ENCODE data around the gene CDH24. TPM values are rescaled to one million over a fixed set of nuclear protein-coding genes. Genes with fewer than 3 reads are reported as not detected.

CDH24 gene
- total and polyA plus RNA-seq, 2 of the 13 experiments (the other 11 are each of a cell fraction or from before 2014, with no cell fraction given): 0.69 to 0.99 TPM

DNA sequence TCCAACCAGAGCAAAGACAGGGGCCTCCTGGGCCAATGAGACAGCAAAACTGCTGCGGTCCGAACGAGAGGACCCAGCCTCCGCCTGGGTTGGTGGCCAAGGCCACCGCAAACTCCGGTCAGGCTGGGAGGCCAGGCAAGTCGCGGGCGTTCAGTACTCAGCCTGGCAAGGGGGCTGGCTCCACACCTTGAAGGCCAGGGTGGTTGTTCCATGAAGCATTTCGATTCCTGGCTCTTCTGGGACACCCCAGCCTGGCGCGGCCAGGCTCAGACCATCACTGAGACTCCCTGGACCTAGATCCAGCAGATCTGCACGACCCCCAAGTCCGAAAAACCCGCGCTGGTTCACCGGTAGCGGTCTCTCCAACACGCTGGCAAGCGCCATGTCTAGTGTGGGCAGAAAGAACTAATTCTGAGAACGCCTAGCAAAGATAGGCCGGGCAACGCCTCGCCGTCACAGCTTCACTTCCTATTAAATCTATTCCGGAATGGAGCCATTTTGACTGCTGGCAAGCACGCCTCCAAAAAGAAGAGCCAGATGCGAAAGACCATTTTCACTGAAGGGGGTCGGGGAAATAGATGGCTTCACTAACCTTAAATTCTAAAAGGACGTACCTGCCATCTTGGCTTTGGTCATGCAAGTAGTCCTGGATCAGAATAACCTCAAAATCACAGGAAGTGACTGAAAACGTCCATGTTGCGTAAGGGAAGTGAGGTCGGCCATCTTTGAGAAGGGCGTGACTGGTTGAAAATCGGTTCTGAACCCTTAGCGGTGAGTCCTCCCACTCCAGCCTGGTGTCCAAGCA lies 22.6 kb downstream of the CDH24 start, which contains the start of gene PSMB5 (continued):
- TF ChIP-seq MLXIP (CRISPR knock-in tag; IDR thresholded peaks at IDR 0.05; ENCODE audit: borderline replicate concordance): 0 out of 2 replicates have a peak, but pooled peaks have one; percentile 37
- TF ChIP-seq TSC22D2 (CRISPR knock-in tag; IDR thresholded peaks at IDR 0.05; ENCODE audit: borderline replicate concordance): peak; percentile 98
- TF ChIP-seq ZC3H4 (CRISPR knock-in tag; IDR thresholded peaks at IDR 0.05; ENCODE audit: borderline replicate concordance): no peak
- peak; percentile 31; the same call in 1 of the 2 replicates for TF ChIP-seq ATF7 (IDR thresholded peaks at IDR 0.05)
- TF ChIP-seq ATF7 (CRISPR knock-in tag; IDR thresholded peaks at IDR 0.05): peak; percentile 23; the same call in 1 of the 2 replicates
- TF ChIP-seq RARG (CRISPR knock-in tag; IDR thresholded peaks at IDR 0.05; ENCODE audit: low read depth): 0 out of 2 replicates have a peak, but pooled peaks have one; percentile 53
- TF ChIP-seq STAT6 (CRISPR knock-in tag; IDR thresholded peaks at IDR 0.05; ENCODE audit: borderline replicate concordance): peak; percentile 71
- TF ChIP-seq ZNF557 (CRISPR knock-in tag; IDR thresholded peaks at IDR 0.05): peak; percentile 30
- 0 out of 2 replicates have a peak, but pooled peaks have one; percentile 76 for TF ChIP-seq CERS6 (CRISPR knock-in tag; IDR thresholded peaks at IDR 0.05)
- peak; percentile 3; the same call in 1 of the 2 replicates for TF ChIP-seq MAFF (IDR thresholded peaks at IDR 0.05; ENCODE audit: low read depth, low read length)
- TF ChIP-seq, protein P1, sequence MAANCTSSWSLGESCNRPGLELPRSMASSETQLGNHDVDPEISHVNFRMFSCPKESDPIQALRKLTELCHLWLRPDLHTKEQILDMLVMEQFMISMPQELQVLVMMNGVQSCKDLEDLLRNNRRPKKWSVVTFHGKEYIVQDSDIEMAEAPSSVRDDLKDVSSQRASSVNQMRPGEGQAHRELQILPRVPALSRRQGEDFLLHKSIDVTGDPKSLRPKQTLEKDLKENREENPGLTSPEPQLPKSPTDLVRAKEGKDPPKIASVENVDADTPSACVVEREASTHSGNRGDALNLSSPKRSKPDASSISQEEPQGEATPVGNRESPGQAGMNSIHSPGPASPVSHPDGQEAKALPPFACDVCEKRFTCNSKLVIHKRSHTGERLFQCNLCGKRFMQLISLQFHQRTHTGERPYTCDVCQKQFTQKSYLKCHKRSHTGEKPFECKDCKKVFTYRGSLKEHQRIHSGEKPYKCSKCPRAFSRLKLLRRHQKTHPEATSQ (CRISPR knock-in tag; IDR thresholded peaks at IDR 0.05; ENCODE audit: borderline replicate concordance): peak; percentile 33; the same call in 1 of the 2 replicates
- peak; percentile 96 for TF ChIP-seq U2AF1 (optimal IDR thresholded peaks at IDR 0.05; ENCODE audit: low read depth, low read length)
- TF ChIP-seq, protein P2, sequence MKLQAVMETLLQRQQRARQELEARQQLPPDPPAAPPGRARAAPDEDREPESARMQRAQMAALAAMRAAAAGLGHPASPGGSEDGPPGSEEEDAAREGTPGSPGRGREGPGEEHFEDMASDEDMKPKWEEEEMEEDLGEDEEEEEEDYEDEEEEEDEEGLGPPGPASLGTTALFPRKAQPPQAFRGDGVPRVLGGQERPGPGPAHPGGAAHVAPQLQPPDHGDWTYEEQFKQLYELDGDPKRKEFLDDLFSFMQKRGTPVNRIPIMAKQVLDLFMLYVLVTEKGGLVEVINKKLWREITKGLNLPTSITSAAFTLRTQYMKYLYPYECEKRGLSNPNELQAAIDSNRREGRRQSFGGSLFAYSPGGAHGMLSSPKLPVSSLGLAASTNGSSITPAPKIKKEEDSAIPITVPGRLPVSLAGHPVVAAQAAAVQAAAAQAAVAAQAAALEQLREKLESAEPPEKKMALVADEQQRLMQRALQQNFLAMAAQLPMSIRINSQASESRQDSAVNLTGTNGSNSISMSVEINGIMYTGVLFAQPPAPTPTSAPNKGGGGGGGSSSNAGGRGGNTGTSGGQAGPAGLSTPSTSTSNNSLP (IDR thresholded peaks at IDR 0.05; ENCODE audit: low read depth, low read length): peak; percentile 54
- no peak for TF ChIP-seq ZFP62 (CRISPR knock-in tag; IDR thresholded peaks at IDR 0.05)
- TF ChIP-seq HOXA7 (CRISPR knock-in tag; IDR thresholded peaks at IDR 0.05): no peak
- no peak for TF ChIP-seq ZBTB14 (CRISPR knock-in tag; IDR thresholded peaks at IDR 0.05)
- TF ChIP-seq ZNF432 (CRISPR knock-in tag; IDR thresholded peaks at IDR 0.05; ENCODE audit: borderline replicate concordance): no peak
